ENCODE measurements around the gene CNIH3.

The CNIH3 gene

GRCh38 chr1:224726441-224727182, 110.5 kb downstream of the CNIH3 start:
- no peak for DNase-seq

DNA sequence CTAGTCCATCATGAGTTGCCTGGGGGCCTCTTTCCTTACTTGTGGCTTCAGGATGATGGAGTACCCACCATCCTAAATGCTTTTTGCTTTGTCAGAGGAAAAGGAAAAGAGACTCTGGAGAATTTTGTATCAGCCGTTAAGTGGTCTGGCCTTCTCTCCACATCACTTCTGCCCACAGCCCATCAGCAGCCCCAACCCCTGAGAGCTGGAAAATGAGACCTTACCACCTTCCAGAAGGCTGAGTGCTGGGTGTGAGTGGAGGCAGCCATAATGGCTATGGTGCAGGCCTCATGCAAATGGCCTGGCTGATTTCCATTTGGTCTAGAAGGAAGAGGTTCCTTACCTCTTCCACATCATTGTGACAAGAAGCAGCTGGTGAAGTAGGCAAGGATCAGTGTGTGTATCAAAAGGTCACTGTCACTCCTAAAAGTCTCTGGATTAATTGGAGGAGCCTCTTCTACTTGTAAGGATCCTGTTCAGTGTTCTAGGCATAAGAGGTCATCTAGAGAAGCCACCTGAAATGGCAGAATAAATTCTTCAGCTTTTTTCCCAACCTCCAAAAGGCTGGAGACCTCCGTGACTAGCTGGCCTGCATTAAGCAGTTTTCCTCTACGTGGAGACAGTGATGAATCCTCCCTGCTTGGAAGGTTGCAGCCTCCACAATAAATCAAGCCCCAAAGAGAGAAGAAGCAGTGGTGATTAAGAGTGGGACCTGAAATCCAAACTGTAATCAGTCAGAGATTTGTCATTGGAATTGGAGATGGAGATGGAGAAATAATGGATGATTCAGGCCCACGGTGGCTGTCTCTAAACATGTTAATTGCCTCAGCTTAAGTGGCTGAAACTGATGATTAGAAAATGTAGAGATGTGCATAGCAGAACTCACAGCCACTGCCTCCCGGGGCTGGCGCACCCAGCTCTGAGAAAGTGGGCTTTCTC, 111.5 kb downstream of the CNIH3 start:
- DNase-seq: no peak

- no peak for DNase-seq
Measured at GRCh38 chr1:224730540-224730939, 114.4 kb downstream of the CNIH3 start.

DNA sequence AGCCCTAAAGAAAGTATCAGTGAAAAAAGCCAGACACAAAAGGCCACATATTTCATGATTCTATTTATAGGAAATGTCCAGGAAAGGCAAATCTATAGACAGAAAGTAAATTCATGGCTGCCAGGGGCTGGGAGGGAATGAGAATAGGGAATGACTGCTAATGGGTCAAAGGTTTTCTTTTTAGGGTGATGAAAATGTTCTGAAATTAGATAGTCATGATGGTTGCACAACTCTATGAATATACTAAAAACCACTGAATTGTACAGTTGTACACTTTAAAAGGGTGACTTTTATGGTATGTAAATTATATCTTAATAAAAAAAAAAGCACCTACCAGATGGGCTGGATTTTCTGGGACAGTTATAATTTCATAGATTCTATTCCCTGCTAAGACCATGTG, 114.8 kb downstream of the CNIH3 start:
- no peak for DNase-seq

- no peak for DNase-seq
Measured at GRCh38 chr1:224731633-224732032, 115.5 kb downstream of the CNIH3 start.

- DNase-seq: no peak
Measured at GRCh38 chr1:224732377-224733026, 116.4 kb downstream of the CNIH3 start.

DNA sequence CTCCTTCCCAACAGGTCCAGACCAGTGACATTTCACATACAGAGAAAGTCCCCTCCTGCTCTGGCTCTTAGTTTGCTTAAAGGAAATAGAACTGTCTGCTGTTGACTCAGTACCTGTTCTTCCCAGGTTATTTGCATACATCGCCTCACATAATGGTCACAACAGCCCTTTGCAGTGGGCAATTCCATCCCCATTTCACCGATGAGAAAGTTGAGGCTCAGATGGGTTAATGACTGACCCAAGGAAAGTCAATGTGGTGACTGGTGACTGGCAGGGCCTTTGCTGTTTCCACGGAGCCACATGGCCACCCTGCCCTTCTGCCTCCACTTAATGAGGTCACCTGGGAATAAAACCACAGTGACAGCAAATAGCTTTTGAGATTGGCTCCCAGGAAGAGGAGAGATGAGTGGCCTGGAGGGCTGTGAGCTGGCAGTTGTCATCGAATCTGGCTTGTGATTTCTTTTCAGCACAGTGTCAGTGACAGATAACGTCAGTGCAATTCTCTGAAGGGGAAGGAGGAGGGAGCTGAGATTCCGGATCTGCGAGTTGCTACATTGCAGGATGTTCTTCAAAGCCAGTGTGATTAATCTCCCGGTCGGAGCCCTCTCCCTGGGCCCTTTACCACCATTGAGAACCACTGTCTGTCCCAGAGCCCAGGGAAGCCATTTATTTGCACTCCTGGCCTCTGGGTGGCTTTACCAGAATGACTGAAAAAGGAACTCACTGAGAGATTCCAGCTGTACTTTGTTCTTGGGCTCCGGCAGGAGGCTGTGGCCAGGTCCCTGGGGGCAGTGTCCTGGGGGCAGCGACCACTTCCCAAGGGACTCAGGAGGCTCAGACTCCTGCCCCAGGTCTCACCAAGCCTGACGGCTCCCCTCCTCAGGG, 117.2 kb downstream of the CNIH3 start:
- DNase-seq: no peak

- DNase-seq: no peak
Measured at GRCh38 chr1:224734261-224734935, 118.3 kb downstream of the CNIH3 start.

DNA sequence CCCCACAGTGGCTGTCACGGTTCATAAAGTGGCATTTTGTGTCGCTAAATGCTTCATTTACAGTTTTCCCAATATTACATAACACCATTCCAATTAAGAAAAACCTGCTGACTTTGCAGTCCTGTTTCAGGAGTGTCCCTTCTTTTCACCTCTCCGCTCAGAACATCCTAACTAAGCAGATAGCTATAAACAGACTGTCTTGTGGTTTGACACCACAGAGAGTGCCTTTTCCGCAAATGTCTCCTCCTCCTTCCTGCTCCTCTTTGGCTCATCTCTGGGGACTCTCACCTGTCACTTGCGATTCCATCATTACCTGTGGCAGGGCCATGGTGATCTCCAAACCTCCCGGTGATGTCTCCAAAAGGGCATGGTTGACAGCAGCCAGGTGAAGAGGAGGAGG, 119.0 kb downstream of the CNIH3 start:
- DNase-seq: no peak

- DNase-seq: no peak
Measured at GRCh38 chr1:224736619-224737352, 120.7 kb downstream of the CNIH3 start.

DNA sequence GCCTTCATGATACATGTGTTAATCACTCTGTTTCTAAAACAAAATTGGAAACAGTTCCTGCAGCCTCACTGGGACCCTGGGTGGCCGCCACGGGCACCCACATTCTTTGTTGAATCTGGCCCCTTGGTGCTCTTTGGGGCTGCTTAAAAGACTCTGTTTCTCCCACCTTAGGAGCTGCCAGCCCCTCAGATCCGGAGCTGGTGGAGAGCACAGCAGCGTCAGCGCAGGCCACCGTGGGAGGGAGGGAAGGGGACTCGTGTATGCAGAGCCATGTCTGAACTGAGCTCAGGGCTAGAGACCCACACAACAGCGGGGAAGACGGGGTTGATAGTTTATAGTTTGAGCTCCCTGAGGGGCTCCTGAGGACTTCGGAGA, 121.2 kb downstream of the CNIH3 start:
- DNase-seq: no peak

DNA sequence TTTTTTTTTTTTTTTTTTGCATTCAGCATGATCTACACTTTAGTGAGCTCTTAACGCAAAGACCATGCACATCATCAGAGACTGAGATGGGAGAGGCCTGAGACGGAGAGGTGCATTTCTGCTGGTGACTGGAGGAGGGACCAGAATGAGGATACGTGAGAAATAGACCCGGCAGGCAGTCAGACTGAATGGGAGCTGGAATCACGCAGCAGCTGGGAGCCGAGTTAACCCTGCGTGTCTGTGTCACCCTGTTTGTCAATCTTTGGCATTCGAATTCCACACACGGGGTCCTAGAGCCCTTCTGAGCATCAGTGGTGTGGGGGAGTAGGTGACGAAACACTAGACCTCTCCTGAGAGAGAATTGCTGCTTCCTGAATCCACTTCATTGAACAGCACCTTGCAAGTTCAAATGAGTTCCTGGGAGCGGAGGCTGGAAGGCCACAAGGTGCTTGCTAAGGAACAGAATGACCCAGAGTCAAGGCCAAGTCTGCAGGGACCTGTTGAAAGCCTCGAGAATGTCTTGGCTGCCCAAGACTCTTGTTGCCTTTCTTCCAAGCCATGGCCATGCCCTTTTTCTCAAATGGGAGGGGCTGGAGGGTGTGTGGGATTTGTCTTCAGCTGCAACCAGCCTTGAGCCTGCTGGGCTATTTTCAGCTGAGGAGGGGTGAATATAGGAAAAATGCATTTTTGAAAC, 123.3 kb downstream of the CNIH3 start:
- DNase-seq: no peak

- no peak for DNase-seq
Measured at GRCh38 chr1:224739997-224740684, 124.0 kb downstream of the CNIH3 start.

DNA sequence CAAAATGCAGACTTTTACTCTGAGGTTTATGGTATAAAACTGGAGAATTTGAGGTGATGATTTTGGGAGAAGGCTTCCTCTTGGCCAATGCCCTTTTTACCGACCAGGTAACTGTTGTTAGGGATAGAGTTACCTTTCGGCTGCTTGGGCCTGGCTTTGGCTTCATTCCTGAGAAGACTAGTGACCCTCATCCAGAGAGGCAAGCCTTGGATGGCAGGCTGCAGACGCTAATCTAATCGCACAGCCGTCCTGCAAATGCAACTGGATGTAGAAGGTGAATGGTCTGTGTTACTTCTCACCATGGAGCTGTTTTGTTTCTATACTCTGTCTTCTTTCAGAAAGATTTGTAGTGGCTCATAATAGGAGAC, 124.6 kb downstream of the CNIH3 start:
- no peak for DNase-seq

- DNase-seq: no peak
Measured at GRCh38 chr1:224742349-224742748, 126.2 kb downstream of the CNIH3 start.

GRCh38 chr1:224743608-224744164, 127.6 kb downstream of the CNIH3 start:
- DNase-seq: no peak

GRCh38 chr1:224744521-224744920, 128.4 kb downstream of the CNIH3 start:
- DNase-seq: no peak

DNA sequence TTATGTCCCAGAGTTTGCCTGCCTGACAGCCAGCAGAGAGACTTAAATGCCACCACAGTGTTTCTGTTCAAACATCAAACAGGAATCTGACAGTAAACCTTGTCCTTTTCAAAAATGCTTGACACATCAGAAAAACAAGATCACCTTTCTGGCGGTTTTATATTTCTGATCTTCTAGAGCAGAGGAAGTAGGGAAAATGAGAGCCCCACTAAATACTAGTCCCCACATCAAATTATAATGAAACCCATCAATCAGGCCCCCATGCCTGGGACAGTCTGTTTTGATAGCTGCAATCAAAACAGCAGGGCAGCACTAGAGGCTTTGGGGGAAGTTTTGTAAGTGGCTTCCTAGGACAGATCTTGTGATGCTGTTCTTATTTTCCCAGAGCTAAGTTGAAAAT, 129.3 kb downstream of the CNIH3 start:
- DNase-seq: no peak

DNA sequence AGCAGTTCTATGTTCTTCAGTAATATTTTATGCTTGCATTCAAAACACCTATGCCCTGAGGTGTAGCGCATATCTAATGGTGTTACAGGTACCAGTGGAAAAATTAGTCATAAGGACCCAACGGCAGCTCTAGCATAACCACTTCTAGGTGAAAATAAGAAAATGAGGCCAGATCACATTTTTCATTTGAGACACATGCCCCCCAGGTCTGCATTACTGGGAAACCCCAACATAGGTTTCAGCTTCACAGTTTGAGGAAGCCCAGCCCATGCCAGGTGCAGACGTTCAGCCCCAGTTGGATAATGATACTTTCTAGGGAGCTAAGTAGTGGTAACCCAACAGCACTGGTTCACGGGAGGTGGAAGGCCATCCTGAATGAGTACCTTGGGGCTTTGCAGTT, 129.8 kb downstream of the CNIH3 start:
- DNase-seq: no peak

DNA sequence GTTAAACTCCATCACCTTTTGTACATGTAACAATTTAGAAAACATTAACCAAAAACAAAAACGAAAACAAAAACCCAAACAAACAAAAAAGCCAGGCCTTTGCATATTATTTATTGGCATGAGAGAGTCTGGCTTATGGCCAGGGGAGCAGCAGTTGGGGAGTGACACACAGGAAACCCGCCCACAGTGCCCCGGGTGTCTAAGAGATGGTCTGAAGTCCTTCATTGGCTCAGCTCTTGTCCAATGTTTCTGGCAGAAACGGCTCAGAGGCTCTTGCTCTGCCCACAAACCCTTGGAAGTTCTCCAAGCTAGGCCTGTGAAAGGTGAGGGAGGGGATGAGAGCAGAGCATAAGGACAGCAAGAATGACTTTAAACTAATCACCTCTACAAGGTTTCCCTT, 131.5 kb downstream of the CNIH3 start:
- peak; percentile 16 for DNase-seq

Measured in hematopoietic multipotent progenitor cell treated with erythropoietin and hydrocortisone succinate and interleukin-3 and kit ligand, for 8 days (in vitro differentiated cells).